Ecto neural progenitor cell (in vitro differentiated cells): Measurements from ENCODE around the gene PIEZO2.
"Not testable (repeated sequence)": the region's sequence is repeated elsewhere in the genome, so short reads cannot be mapped to it uniquely, and the experiment has no call there.

ENCODE experiments used
- DNase-seq: peaks from one replicate; pipeline ENCODE4 v3.0.0-alpha.2; 2018; ENCODE audit warnings: low spot score

Gene PIEZO2

DNA sequence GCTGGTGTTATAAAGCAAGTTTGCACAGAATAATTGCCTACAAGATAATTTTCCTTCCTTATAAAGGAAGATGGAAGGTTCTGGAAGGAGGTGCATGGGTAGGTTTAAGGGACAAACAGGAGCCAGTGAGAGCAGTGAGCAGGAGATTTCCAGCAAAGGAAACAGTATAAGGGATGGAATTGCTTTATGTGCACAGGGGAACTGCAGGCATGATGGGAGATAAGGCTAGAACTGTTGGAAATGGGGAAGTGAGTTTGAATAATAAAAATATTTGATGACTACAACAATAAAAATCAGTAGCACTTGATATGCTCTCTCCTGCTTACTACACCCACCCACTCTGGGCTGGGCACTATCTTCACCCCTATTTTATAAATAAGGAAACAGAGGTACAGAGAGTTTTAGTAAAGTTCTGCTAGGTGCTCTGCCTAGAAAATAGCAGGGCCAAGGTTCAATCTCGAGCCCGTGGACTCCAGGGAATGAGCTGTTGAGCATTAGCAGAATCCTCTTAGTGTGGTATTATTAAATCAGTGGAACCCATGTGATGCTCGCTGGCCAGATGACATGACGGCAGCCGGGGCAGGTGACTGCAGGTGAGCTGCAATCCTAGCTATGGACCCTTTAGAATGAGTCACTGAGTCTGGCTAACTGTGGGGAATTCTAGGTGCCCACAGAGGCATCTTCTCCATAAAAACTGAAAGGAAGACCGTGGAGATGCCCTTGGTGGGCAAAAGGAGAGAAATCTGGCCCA, 302.5 kb downstream of the PIEZO2 start:
- DNase-seq, result no peak

DNA sequence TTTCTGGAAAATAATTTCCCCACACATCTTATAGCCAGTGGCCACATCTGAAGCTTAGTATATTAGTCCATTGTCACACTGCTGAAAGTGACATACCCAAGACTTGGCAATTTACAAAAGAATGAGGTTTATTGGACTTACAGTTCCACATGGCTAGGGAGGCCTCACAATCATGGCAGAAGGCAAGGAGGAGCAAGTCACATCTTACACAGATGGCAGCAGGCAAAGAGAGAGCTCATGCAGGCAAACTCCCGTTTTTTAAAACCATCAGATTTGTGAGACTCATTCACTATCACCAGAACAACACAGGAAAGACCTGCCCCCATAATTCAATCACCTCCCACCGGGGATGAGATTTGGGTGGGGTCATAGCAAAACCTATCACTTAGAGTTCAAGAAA, 303.3 kb downstream of the PIEZO2 start:
- DNase-seq, result not testable (repeated sequence)

DNA sequence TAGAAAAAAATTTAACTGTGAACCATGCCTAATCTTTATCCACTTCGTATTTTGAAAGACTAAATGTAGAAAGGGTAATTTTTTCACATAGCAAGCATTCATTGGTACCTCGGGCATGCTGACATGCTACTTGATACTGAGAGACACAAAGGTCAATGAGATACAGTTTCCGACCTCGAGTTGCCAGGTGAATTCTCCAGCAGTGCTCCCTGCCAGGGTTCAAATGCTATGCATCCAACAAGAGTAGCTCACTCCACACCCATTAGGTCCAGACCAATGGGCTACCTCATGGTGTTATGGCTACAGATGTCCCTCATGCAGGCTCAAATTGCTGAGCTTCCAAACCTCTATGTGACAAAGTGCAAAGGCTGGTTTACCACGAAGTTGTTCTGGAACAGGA, 305.8 kb downstream of the PIEZO2 start:
- no peak for DNase-seq

DNA sequence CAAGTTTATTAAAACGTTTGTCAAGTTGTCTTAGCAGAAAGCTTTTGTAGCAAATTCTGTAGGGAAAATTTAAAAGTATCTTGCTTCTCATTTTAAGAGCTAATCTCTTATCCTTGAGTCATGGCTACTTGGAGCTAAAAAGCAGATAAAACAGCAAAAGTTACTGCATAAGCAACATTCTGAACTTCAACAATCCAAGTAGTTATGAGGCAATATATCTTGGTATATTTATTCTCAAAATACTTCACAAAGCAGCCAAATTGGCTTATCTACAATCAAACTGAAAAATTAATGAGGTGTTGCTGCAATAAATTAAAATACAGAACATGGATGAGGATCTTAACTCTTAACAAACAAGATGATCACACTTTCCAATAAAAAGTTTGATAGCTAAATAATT, 306.5 kb downstream of the PIEZO2 start:
- no peak for DNase-seq

- DNase-seq, result no peak
Observed at GRCh38 chr18:10842371-10842770, 307.0 kb downstream of the PIEZO2 start.

DNA sequence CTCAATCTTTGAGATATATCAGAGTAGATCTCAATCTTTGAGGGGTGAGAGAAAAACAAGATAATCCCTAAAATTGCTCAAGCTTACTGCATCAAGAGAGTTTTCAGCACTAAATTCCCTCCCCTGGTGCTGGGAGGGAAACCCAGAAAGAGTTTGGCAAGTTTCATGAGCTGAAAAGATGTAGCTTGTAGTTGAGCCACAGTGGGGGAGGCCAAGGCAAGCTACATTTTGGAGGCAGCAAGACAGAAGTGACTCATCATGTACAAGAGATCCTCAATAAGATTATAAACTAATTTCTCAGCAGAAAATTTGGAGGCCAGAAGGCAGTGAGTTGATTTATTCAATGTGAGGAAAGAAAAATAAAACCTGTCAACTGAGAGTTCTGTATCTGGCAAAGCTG, 308.2 kb downstream of the PIEZO2 start:
- DNase-seq, result no peak

GRCh38 chr18:10840743-10841142, 308.6 kb downstream of the PIEZO2 start:
- no peak for DNase-seq

DNA sequence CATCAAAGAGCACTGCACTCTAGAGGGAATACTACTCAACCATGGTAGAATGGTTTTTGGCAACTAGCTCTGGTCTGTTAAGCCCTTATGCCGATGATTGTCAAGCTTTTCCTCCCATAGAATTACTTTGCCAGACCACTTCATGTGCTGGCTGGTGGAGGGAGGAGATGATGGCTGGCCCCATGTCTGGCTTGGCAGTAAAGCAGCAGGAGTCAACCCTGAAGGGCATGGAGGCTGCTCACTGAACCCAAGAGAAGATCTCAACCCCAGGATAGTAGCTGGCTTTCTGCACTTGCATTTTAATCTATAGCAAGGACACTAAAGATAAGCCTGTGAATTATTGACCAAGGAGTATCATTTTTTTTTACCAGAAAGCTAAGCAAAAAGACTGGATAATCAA, 309.9 kb downstream of the PIEZO2 start:
- DNase-seq, result no peak

GRCh38 chr18:10838553-10838952, 310.8 kb downstream of the PIEZO2 start:
- no peak for DNase-seq

- DNase-seq, result no peak
Observed at GRCh38 chr18:10834128-10834815, 315.1 kb downstream of the PIEZO2 start.

DNA sequence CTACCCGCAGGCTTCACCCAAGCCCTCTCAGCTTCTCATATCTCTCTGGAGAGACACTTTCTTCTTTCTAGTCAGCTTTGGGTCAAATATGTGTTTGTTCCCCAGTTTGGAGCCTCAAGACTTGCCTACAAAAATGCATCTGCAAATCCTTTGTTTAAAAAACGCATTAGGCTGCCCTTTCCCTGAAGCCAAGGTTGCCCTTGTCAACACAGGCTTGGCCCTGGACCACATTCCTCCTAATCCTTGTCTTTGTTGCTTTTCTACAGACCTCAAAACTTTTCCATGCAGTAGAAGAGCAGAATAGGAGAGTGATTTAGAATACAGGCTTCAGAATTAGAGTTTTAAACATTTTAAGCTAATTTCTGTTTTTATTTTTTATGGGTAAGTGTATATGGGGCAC, 315.7 kb downstream of the PIEZO2 start:
- DNase-seq, result no peak

- DNase-seq, result no peak
Observed at GRCh38 chr18:10826400-10826799, 323.0 kb downstream of the PIEZO2 start.

DNA sequence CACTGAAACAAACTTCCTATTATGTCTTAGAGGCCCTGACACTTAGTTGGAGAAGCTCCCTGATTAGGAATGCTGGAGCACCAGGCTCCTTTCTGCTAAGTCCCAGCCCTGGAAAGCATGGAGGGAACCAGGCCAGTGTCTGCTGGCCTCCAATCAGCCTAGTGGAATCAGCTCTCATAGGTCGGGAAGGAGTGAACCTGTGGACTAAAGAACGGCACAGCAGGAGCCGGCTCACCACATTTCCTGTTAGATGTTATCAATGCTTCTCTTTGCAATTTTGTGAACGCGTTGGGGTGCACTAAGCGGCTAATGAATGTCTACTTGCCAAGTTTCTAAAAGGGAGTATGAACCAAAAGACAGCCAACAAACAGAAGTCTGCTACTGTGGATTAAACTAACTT, 326.9 kb downstream of the PIEZO2 start:
- no peak for DNase-seq

DNA sequence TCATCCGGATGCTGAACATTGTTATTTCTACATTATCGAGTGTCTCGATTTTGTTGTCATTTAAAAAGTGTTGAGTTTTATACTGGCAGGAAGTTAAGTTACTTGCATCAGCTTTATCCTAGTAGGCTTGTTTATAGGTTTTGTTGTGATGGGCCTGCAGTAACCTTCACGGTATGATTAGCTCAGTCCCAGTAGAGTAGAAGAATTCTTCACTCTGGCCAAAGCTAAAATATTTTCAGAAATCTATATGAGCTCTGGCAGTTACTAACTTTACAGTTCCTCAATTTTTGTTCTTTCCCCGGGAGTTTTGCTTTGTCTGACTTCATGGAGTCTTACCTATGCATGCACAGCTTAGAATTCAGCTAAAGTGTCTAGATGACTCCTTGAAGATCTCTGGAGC, 328.7 kb downstream of the PIEZO2 start:
- no peak for DNase-seq

DNA sequence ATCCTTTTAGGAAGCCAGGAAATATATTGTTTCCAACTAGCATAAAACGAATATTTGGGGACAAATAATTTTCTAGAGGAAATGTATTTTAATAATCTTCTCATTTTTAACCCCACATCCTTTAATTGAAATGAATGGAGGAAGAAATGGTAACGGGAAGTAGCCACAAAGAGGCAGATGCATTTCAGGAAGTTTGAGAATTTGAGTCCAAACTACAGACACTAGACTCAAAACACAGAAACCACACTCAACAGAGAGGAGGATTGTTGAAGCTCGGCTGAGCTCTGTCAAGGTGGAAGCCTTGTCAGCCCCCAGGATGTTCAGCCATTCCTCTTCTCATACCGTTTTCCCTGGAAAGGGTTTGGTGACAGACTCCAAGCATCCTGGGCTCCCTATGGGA, 335.0 kb downstream of the PIEZO2 start:
- no peak for DNase-seq

DNA sequence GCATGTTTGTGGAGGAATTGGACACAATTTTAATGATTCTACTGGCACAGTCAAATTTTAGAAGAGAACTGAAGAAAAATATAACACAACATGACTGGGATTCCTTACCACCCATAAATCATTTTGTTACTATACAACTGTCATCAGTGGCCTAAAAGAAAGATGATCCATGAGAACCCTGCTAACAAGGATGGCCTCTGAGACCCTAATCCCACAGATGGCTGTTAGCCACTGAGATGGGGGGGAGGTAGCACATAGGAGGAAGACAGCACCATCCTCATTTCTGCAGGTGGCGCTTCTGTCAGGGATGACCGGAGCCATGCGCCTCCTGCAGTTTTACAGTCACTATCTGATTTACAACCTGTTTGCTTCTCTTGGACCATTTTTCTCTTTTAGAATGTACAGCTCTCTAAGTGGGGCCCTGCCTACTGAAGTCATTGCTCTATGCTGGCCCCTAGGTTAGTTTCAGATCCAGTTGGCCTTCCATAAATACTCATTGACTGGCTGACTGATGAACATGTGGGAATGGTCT, 343.7 kb downstream of the PIEZO2 start:
- DNase-seq, result no peak

DNA sequence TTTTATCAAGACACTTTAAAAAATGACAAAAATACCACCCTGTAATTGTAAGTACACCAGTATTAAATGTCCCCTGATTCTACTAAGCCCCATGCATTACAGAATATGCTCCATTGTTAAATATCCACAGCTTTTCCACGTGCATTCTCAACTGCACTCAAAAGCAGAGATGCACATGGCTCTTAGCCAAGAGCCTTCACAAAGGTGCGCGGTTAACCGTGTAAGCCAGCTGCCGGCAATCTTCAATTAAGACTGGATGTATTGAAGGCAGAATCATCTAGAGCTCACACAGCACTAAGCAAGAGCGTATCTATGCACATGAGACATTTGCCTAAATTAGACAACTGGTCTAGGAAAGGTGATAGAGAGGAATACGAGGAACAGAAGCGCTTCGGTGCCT, 345.2 kb downstream of the PIEZO2 start:
- no peak for DNase-seq

DNA sequence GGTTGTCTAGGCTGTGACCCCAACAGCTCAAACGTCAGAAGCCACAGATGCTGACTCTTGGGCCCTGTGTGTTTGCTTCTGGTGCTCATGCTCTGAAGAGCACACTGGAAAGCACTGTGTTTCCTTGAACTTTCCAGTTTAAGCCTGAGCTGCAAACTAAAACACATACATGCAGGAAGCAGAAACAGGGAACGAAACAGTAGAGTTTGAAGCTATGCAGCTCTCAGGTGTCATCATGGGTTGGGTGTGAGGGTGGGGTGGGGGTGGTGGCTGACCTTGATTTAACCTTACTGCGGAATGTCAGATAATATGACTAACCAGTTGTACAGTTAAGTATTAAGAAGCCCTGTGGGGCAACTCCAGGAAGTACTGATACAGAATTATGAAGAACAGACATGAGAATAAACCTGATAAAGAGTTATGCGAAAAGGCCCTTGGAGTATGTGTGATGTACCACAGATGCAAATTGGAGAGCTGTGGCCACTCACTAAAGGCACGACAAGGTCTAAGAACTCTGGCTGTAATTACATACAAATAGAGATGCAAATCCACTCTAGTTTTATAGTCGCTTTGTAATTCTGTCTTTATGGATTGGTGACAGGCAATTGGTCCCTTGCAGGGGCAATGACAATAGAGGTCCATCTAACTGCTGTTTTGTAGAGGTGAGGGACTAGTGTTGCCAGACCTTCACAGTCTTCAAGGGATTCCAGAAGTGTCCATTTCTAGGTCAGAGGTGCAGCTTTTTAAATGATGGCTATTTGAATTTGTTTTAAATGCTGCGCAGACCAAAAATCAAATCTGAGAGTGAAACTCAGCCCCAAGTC, 350.4 kb downstream of the PIEZO2 start:
- DNase-seq, result no peak

GRCh38 chr18:10797896-10798295, 351.5 kb downstream of the PIEZO2 start:
- no peak for DNase-seq

DNA sequence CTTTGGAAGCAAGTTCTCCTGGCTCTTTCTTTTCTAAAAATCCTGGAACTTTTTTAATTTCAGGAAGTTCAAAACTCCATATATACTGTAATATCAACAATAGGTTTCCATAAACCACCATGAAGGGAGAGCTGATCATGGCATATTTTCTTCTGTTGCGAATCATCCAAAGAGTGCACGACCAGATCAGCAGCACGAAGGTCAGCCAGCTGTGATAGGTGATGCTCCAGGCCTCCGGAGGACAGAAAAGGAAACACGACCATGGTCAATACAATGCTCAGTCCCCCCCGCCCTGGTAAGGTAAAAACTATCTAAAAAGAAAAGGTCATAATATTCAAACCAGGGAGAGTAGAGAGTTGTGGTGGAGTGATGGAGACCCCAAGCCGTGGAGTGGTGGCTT, 354.6 kb downstream of the PIEZO2 start:
- no peak for DNase-seq

DNA sequence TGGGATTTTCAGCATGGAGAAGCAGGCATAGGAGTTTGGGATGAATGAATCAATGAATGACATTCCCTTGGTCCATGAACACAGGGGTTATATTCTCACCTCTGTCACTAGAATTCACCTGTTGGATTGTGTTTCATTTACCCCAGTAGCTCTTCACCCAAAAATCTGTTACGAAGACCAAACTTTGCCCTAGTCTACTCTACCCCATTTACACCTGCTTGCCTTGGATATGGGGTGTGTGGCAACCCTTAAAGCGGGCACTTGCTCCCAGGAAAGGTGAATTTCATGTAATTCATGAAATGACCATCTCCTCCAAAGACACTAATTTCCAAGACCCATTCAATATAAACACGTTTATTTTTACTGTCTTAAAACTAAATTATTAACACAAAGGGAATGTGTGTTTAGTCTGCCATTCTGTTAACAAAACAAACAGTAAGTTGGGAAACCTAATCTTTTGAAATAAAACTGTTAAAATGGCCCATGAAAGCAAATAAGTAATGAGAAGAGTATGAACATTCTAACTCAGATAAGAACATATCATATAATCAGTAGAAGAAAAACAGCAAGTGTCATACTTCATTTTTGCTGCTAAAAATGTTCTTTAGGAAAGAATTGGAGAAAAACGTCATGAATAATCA, 355.5 kb downstream of the PIEZO2 start:
- no peak for DNase-seq

DNA sequence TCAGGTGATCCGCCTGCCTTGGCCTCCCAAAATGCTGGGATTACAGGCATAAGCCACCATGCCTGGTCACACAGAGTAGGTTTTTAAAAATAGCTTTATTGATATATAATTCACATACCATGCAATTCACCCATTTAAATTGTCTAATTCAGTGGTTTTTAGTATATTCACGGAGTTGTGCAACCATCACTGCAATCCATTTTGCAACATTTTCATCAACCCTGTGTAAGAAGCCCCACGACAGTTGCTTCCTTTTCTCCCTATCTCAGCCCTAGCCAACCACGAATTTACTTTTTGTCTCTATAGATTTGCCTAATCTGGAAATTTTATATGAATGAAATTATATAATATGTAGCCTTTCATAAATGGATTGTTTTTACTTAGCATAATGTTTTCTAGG, 357.2 kb downstream of the PIEZO2 start:
- no peak for DNase-seq
